Neural crest cell (in vitro differentiated cells): ENCODE data around the gene SOCS6. TPM values are rescaled to one million over a fixed set of nuclear protein-coding genes. Genes with fewer than 3 reads are reported as not detected.

ENCODE experiments used
- DNase-seq: peaks from one replicate; pipeline ENCODE4 v3.0.0; 2021; ENCODE audit warnings: low read depth, mixed read lengths, low spot score
- H3K27ac Mint-ChIP-seq: one replicate; pipeline ENCODE4 v1.8.0; 2021; ENCODE audit warnings: mild to moderate bottlenecking, mixed read lengths; ENCODE audit not compliant: unreplicated experiment
- H3K27me3 Mint-ChIP-seq: 2 replicates; pipeline ENCODE4 v1.8.0; 2021; ENCODE audit warnings: low read depth, mild to moderate bottlenecking, mixed read lengths
- H3K36me3 Mint-ChIP-seq: 2 replicates; pipeline ENCODE4 v1.8.0; 2021; ENCODE audit warnings: low read depth, mild to moderate bottlenecking, mixed read lengths
- H3K4me1 Mint-ChIP-seq: 2 replicates; pipeline ENCODE4 v1.8.0; 2021; ENCODE audit warnings: mixed read lengths
- H3K4me3 Mint-ChIP-seq: one replicate; pipeline ENCODE4 v1.8.0; 2021; ENCODE audit warnings: mild to moderate bottlenecking, mixed read lengths
- H3K9me3 Mint-ChIP-seq: 2 replicates; pipeline ENCODE4 v1.8.0; 2021; ENCODE audit warnings: mixed read lengths
- total RNA-seq: library from RNA; stranded (reverse); gene quantifications from 2 replicates; pipeline ENCODE4 v1.2.1, GENCODE V29; 2021
- TF ChIP-seq, protein P1 (sequence below): fragments of 200-600 bp; sonication (generic); conservative IDR thresholded peaks from 2 replicates; pipeline ENCODE4 v1.5.0; 2021; ENCODE audit warnings: antibody characterized with exemption, mild to moderate bottlenecking

Gene SOCS6
- total RNA-seq, 1 donor from 2014 or later, result 28.9 TPM

DNA sequence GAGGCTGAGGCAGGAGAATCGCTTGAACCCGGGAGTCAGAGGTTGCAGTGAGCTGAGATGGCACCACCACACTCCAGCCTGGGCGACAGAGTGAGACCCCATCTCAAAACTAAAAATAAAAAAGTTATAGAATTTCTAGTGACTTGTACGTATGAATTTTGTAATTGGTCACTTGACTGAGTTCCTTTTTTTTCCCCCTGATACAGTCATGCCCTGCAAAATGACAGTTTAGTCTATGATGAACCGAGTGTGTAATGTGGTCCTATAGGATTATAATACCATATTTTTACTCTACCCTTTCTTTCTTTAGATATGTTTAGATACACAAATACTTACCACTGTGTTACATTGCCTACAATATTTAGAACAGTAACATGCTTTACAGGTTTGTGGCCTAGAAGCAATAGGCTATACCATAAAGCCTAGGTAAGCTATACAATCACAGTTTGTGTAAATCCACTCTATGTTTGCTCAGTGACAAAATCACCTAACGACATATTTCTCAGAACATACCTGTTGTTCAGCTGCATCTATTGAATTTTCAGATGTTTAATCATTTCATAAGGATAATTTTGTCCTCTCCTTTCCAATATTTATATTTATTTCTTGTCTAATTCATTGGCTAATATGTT, 25.4 kb downstream of the SOCS6 start:
- no peak overlapping the region for H3K27ac Mint-ChIP-seq
- peaks cover 5% of the 10 kb centered on the region for H3K4me1 Mint-ChIP-seq

DNA sequence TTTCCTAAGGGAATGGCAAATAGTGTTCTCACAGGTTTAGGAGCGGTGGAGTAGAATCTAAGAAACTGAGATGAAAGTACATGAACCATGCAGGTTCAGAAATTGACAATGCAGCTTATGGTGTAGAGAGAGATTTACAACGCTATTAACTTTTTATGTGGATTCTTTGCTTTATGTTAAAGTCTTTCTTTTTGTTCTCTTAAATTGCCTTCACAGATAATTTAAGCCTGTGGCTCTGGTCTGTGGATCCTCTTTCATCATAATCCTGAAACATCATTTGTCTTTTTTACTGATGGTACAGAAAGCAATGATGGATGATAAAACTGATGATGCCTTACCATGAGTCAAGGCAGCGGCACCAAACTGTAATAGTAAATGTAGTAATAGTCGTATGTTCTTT, 30.3 kb downstream of the SOCS6 start:
- H3K27me3 Mint-ChIP-seq, result no peaks in the 10 kb centered on the region
- H3K4me3 Mint-ChIP-seq, result no peak overlapping the region
- no peak overlapping the region for H3K27ac Mint-ChIP-seq
- TF ChIP-seq, protein P1, sequence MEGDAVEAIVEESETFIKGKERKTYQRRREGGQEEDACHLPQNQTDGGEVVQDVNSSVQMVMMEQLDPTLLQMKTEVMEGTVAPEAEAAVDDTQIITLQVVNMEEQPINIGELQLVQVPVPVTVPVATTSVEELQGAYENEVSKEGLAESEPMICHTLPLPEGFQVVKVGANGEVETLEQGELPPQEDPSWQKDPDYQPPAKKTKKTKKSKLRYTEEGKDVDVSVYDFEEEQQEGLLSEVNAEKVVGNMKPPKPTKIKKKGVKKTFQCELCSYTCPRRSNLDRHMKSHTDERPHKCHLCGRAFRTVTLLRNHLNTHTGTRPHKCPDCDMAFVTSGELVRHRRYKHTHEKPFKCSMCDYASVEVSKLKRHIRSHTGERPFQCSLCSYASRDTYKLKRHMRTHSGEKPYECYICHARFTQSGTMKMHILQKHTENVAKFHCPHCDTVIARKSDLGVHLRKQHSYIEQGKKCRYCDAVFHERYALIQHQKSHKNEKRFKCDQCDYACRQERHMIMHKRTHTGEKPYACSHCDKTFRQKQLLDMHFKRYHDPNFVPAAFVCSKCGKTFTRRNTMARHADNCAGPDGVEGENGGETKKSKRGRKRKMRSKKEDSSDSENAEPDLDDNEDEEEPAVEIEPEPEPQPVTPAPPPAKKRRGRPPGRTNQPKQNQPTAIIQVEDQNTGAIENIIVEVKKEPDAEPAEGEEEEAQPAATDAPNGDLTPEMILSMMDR, result no peak
- H3K36me3 Mint-ChIP-seq, result peaks cover 9% of the 10 kb centered on the region
- H3K4me1 Mint-ChIP-seq, result peaks cover 15% of the 10 kb centered on the region
- no peaks in the 10 kb centered on the region for H3K9me3 Mint-ChIP-seq
- no peak for DNase-seq

More for the DNA sequence above, 25.4 kb downstream of the SOCS6 start:
- H3K27me3 Mint-ChIP-seq, result no peaks in the 10 kb centered on the region
- H3K36me3 Mint-ChIP-seq, result peaks cover 6% of the 10 kb centered on the region
- TF ChIP-seq, protein P1, result no peak
- H3K4me3 Mint-ChIP-seq, result no peak overlapping the region
- no peaks in the 10 kb centered on the region for H3K9me3 Mint-ChIP-seq
- DNase-seq, result no peak

DNA sequence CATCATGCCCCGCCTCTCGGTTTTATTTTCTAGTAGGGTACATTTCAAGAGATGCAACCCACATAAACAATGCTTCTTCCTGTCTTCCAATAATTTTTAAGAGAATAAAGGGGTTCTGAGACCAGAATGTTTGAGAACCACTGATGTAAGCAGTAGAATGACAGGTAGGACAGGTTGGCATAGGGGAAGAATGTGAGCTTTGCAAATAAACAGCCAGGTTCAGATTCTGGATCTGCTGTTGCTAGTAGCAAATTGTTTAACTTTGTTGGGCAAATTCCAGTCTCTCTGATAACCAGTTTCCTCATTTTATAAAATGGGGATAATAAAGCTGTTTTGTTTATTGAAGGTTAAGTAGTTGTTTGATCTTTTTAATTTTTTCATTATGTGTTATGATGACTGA, 32.8 kb downstream of the SOCS6 start:
- Mint-ChIP-seq H3K27me3 (no peaks in the 10 kb centered on the region), H3K27ac (no peak overlapping the region), H3K36me3 (peaks cover 23% of the 10 kb centered on the region), H3K9me3 (no peaks in the 10 kb centered on the region), H3K4me3 (no peak overlapping the region), H3K4me1 (peaks cover 15% of the 10 kb centered on the region)
- DNase-seq, result no peak
- TF ChIP-seq, protein P1, result no peak

DNA sequence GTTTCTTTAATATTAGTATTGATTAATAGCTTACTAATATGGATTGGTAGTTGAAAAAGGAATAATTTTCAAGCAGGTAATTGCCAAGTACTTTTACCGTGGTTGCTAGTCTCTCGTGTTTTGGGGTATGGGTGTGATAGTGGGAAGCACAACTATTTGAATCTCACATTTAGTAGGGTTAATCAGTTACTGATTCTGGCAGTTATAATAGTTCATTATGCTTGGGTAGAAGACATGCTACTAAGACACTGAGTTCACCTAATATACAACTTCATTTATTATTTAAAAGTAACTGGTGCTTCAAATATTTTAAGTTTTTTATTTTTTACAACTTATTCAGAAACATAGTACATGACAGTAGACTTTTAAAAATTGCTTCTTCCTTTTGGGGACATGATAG, 33.5 kb downstream of the SOCS6 start:
- Mint-ChIP-seq H3K4me3 (no peak overlapping the region), H3K4me1 (peaks cover 15% of the 10 kb centered on the region), H3K27me3 (no peaks in the 10 kb centered on the region), H3K9me3 (no peaks in the 10 kb centered on the region), H3K36me3 (peaks cover 23% of the 10 kb centered on the region), H3K27ac (no peak overlapping the region)
- TF ChIP-seq, protein P1, result no peak
- no peak for DNase-seq

DNA sequence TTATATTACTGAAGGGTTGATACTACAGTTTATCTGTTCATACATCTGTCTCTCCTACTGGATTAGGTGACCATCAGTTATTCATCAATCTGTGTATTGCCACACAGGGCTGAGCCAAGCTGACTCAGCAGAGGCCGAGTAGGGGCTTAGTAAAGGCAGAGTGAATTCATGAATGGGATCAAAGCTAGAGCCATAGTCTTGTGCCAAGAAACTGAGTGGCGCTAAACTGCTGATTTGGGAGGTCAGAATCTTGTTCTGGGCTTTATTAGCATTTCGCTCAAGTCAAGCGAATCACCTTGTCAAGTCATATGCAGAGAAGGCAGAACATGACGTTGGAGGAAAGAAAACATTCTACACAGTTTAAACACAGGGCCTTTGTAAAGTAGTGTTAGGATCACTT, 34.1 kb downstream of the SOCS6 start:
- TF ChIP-seq, protein P1, result no peak
- Mint-ChIP-seq H3K4me1 (peaks cover 15% of the 10 kb centered on the region), H3K9me3 (no peaks in the 10 kb centered on the region), H3K27me3 (no peaks in the 10 kb centered on the region), H3K27ac (peak overlapping the region; percentile 67), H3K36me3 (peaks cover 23% of the 10 kb centered on the region), H3K4me3 (no peak overlapping the region)
- no peak for DNase-seq
